Effector CD4-positive, alpha-beta T cell (primary cell): ENCODE results near the gene CHRNG. TPM values are rescaled to one million over a fixed set of nuclear protein-coding genes. Genes with fewer than 3 reads are reported as not detected.

Experiments used
- DNase-seq: peaks from one replicate; pipeline ENCODE4 v3.0.0-alpha.2; 2020
- total RNA-seq: gene quantifications from one replicate; lab custom pipeline; 2026; lab: John Stamatoyannopoulos, UW

CHRNG gene, protein sequence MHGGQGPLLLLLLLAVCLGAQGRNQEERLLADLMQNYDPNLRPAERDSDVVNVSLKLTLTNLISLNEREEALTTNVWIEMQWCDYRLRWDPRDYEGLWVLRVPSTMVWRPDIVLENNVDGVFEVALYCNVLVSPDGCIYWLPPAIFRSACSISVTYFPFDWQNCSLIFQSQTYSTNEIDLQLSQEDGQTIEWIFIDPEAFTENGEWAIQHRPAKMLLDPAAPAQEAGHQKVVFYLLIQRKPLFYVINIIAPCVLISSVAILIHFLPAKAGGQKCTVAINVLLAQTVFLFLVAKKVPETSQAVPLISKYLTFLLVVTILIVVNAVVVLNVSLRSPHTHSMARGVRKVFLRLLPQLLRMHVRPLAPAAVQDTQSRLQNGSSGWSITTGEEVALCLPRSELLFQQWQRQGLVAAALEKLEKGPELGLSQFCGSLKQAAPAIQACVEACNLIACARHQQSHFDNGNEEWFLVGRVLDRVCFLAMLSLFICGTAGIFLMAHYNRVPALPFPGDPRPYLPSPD
- not detected for total RNA-seq

DNA sequence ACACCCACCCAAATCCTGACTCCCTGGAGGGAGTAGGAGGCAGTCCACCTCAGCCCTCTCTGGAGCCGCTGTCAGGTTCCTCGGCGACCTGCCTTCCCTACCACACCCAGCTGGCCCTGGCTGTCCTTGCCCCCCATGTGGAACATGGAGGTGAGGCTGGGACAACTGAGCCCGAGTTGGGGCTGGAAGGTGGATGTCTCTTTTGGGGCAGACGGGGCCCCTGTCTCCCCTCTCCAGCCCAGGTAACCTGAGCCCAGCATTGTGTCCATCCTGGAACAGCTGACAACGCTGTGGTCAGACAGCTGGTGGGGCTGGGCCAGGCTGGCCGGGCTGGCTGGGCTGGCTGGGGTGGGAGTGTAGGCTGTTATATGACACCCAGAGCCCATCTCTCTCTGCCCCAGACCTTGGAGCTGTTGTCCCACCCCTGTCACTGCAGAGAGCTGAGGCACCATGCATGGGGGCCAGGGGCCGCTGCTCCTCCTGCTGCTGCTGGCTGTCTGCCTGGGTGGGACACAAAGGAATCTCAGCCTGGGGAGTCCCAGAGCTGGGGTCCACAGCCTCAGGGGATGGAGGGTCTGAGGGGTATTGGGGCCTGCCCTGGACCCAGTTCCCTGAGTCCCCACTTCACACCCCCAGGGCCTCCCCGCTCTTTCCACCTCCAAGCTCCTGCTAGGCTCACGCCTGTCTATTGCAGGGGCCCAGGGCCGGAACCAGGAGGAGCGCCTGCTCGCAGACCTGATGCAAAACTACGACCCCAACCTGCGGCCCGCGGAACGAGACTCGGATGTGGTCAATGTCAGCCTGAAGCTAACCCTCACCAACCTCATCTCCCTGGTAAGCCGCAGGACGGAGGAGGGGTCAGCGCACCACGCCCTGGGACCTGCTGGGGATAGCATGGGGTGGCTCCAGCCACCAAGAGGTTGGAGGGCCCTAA is at the start of gene CHRNG:
Gene CHRNG, plus strand, starts transcription at position 395 of the 934 bp plus-strand sequence. Its CDS starts 56 bp downstream, at position 451.
- no peak for DNase-seq

DNA sequence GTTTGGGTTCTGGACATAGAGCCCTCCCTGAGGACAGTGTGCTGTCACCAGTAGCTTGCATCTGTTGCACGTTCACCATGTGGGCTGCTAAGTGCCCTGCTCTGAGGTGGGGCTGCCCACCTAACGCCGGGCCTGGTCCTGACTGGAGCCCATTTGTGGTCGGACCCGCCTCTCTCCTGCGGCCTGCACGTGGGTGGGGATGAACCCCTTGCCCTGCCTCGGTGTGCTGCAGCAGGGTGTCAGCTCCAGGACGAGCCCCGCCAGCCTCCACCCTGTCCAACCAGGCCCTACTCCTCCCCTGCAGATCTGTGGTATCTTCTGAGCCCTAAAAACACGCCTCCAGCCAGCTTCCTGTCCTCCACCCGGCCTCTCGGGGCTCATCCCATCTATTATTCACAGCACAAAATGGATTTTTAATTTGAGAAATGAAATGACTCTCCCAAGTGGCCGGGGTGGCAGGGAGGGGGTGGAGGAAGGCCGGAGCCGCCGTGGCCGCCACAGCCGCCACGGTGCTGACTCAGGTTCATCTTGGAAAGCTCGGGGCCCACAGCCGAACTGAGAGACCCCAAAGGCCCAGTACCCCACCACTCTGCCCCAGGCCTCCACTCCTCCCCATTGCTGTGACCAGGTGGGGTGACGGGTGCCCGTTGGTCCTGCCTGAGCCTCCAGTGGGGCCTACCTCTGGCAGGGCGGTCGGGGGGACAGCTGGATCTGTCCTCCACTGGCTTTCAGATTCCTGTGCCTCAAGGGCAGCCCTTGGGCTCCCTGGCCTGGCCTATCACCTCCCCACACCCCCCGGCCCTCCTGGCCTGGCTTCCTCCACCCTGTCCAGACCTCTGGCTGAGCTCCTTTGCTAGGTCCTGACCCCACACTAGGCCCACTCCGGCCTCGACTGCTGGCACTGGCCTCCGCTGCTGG is 49.0 kb upstream of the CHRNG start:
- no peak for DNase-seq

GRCh38 chr2:232491139-232491780 is 48.2 kb upstream of the CHRNG start:
- no peak for DNase-seq

DNA sequence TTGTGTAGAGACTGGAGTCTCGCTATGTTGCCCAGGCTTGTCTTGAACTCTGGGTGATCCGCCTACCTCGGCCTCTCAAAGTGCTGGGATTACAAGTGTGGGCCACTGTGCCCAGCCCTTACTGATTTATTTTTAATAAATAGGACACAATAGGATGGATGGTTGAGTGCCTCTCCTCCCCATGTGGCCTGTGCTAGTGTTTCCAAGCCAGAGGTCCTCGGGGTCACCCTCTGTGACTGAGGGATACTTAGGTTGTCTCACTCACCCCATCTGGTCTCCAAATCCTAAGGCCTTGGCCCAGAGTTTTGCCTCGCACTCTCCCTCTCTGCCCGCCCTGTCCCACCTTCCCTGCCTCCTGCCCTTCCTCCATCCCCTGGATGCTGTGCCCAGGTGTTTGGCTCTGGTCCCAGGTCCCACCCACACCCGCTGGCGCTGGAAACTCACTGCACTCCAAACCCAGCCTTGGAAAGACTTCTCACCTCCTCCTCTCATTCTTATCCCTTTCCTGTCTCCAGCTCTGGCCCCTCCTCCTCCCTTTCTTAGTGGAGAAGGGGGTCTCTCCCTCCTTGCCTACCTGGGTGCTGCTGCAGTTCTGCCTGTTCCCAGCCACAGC is 47.1 kb upstream of the CHRNG start:
- DNase-seq, result no peak

GRCh38 chr2:232492963-232493700 is 46.4 kb upstream of the CHRNG start:
- no peak for DNase-seq

DNA sequence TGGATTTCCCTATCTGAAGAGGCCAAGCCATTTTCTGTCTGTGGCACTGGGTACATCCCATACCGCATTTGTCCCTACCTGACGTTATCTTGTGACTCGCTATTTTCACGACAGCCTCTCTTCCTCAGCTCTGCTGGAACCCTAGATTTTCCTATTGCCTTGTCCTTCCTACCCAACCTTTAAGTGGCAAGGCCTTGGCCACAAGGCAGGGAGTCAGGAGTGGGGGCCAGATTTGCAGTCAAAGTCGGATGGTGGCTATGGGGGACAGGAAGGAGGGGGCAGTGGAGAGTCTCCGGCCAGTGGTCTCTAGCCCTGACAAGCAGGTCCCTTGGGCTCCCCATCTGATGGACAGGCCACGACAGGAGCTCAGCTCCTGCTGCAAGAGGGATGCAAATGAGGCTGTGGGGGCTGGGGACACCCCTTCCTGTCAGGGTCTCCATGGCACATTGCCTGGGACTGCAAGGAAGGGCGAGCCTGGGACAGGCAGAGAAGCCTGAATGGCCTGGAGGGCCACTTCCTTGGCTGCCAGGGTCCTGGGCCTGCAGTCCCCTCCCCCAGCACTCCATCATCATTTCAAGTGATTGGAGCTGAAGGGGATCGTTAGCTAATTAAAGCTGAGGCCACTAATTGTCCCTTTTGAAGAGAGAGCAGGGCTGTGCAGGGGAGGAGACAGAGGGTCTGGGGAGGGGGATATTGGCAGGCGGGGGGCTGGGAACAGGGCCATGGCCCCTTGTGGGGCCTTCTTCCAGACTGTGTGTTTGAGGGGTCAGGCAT is 45.6 kb upstream of the CHRNG start:
- DNase-seq, result no peak

- no peak for DNase-seq
Measured at GRCh38 chr2:232494542-232494941, 45.0 kb upstream of the CHRNG start.

DNA sequence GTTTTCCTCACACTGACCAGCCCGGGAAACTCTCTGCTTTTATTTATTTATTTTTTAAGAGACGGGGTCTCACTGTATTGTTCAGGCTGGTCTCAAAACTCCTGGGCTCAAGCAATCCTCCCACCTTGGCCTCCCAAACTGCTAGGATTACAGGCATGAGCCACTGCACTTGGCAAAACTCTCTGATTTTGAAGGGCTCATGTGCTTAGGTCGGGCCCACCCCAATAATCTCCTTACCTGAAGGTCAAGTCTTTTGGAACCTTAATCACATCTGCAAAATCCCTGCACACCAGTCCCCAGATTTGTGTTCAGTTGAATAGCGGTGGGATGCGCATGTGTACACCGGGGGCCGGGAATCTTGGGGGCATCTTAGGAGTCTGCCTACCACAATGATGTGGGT is 44.2 kb upstream of the CHRNG start:
- DNase-seq, result no peak

DNA sequence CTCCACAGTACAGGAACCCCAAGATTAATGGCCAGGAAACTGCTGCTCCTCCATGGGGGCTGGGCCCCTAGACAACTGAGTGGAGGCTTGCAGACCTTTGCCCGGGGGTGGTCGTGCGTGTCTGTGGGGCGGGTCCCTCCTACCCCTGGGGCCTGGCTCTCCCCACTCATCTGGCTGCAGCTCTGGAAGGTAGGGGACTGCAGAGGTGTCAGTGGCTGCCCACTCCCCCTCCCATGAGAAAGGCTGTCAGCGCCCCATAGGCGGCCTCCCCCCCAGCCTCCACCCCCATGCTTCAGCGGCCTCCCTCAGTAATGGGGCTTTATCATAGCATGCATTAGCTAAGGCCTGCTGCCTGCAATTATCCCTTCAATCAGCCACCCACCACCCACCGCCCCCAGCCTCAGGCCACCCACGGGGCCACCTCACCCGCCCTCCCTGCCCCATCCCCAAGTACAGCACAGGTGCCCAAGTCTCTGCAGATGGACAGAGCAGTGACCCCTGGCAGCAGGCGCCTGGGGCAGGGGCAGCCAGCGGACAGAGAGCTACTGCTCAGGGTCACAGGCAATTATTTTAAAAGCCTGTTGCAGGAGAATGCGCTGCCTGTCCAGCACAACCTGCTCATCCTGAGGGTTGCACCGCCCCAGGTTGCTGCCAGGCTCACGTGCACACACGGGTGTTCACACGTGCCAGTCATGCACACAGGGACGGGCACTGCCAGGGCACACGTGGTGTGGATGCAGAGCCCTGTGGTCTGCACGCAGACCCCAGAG is 42.8 kb upstream of the CHRNG start:
- DNase-seq, result no peak

GRCh38 chr2:232497348-232497747 is 42.1 kb upstream of the CHRNG start:
- DNase-seq, result no peak

DNA sequence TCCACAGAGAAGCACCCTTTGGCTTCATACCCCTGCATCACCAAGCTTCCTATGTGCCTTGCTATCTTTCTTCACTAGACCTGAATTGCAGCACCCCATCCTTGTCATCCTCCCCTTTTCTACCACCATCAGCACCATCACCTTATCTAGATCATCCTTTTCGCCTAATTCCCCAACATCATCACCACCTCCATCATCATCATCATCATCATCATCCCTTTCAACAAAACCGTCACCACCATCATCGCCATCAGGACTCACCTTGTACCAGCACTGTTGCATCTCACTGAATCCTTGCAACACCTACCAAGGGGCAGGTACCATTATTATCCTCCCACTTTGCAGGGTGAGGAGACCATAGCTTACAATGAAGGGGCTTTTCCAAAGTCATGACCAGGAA is 41.0 kb upstream of the CHRNG start:
- no peak for DNase-seq

DNA sequence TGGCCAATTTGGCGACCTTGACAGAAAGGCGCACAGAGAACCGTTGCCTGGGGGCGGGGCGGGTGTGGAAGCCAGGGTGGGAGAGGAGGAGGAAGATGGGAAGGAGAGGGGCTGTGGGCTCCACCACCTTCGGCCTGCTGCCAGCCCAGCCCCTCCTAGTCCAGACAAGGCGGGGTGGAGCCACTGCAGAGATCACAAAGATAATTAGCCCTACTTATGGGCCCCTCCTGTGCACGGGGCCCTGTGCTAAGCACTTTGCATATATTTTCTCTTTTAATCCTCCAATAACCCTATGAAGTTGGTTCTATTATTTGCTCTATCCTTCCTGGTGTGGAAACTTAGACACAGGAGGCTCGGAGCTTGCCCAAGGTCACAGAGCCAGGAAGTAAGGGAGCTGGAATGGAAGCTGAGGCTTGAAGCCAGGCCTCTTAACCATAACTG is 38.1 kb upstream of the CHRNG start:
- no peak for DNase-seq

DNA sequence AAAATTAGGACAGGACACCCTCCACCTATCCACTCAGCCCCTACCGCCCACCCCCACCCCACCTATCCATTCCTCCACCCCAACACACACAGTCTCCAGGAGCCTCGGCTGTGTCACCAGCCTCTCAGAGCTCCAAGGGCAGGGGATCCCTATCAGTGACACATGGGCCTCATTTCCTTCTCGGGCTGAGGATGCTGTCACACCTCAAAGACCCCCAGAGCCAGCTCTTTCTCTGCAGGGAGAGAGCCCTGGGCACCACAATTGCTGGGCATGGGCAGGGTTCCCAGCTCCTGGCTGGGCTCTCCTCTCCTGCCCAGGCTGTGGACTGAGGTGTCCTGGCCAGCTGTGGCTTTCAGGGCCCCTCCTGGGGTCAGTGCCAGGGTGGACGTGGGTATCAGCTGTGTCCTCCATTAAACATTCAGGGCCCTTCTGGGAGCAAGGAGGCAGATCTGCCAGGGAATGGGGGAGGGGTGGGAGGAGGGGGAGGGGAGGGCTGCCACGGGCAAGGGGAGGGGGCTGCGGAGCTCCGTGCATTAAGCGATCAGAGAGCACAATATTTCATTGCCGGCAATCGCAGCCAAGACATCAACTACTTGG is 37.6 kb upstream of the CHRNG start:
- no peak for DNase-seq

- no peak for DNase-seq
Measured at GRCh38 chr2:232502511-232502910, 37.0 kb upstream of the CHRNG start.

DNA sequence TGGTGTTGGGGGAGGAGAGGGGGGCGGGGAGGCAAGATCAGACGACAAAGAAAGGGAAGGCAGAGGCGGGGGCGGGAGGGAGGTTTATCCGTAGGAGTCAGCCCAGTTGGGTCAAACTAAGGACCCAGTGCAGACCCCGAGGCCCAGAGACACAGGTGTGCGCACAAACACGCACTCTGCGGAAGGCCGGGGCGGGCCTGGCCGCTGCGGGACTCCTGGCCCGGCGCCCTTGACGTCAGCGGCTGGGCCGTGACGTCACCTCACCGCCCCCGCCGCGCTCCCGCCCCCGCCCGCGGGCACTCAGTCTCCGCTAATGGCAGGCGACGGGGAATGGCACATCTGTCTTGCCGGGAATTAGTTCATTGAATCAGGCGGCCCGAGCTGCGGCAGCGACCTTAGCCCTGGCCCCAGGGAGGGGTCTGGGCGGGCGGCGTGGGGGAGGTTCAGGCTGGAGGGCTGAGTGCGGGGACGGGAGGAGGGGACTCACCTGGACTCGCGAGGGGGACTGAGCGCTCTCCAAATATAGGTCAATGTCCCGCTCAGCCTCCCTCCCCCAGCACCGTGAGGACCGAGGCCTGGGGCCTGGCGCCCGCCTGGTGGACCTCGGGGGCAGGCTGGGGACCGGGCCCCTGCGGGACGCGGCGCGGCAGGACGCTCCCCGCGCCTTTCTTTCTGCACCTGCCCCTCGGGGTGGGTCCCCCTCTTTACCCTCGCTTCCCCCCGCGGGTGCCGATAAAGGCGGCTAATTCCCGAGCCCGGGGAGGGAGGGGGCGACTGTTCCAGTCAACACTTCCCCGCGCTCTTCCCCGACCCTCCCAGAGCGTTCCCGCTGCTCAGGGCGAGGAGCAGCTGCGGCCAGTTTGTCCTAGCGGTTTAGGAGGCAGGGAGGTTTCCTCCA is 36.3 kb upstream of the CHRNG start:
- peak; percentile 12 for DNase-seq

DNA sequence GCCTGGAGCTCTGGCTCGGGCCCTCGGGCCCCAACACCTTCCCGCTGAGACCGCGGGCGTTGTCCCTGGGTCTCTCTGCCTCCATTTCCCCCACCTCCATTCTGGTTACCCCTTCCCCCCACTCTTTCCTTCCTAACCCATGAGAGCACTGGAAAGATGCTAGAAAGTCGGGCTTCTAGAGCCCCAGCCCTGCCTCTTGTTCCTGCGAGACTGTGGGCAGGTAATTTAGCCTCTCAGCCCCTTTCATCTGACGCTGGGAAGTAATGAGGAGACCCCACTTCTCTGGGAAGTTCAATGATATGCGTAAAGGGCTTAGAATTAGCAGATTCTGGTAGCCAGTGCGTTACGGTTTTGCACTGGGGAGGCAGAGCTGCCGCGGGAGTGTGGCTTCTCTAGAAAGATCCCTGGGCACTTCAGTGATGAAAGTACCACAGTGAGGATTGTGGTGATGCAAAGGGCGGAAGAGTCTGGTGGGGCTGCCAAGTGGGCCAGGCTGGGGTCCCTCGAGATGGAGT is 35.6 kb upstream of the CHRNG start:
- no peak for DNase-seq

DNA sequence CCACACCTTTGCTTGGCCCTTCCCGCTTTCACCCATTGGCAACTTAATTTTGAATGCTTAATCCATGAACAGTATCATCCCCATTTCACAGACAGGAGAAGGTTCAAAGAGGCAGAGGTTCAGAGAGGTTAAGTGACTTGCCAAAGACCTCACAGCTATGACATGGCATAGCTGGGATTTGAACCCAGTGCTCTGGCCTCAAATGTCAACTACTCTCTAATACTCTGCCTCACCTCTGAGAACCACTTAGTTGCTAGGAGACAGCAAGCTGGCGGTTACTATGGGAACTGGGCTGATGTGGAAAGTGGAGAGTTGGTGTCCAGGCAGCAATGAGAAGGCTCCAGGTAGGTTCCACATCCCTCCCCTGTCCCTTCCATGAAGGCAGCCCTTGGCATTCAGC is 35.1 kb upstream of the CHRNG start:
- DNase-seq, result no peak
